K562 (cell line): Measurements from ENCODE around the gene LONP1. TPM values are rescaled to one million over a fixed set of nuclear protein-coding genes. Genes with fewer than 3 reads are reported as not detected.

Experiments
- MEF2D ChIP-seq: conservative IDR thresholded peaks from 2 replicates; pipeline ENCODE4 v1.6.1; 2016; ENCODE audit warnings: low read depth, missing genetic modification characterization, missing compliant biosample characterization
- NEUROD1 ChIP-seq: fragments of 150-350 bp; IDR thresholded peaks from 2 replicates; pipeline ENCODE4 v1.6.1; 2014; ENCODE audit warnings: borderline replicate concordance, low read length, low read depth; ENCODE audit not compliant: partially characterized antibody
- NFIC ChIP-seq: fragments of 450-650 bp; IDR thresholded peaks from 2 replicates; pipeline ENCODE4 v1.6.1; 2017; ENCODE audit warnings: mild to moderate bottlenecking, inconsistent platforms
- OTX1 ChIP-seq: fragments of 450-650 bp; formaldehyde crosslinking; IDR thresholded peaks from 2 replicates; pipeline ENCODE4 v1.4.0; 2022; ENCODE audit warnings: mild to moderate bottlenecking
- PTRF ChIP-seq: fragments of 450-650 bp; IDR thresholded peaks from 2 replicates; pipeline ENCODE4 v1.6.1; 2016; ENCODE audit warnings: mild to moderate bottlenecking, missing genetic modification characterization, missing compliant biosample characterization
- TAF9B ChIP-seq: fragments of 450-650 bp; IDR thresholded peaks from 2 replicates; pipeline ENCODE4 v1.6.1; 2018; ENCODE audit warnings: mild to moderate bottlenecking; ENCODE audit not compliant: partially characterized antibody
- TAL1 ChIP-seq: fragments of 450-650 bp; IDR thresholded peaks from 2 replicates; pipeline ENCODE4 v1.6.1; 2016; ENCODE audit warnings: mild to moderate bottlenecking
- TSHZ1 ChIP-seq: fragments of 250-450 bp; sonication (Bioruptor Pico); IDR thresholded peaks from 2 replicates; pipeline ENCODE4 v1.4.0; 2020; ENCODE audit warnings: mild to moderate bottlenecking, moderate library complexity
- ZNF143 ChIP-seq: sonication (generic); formaldehyde crosslinking; IDR thresholded peaks from 2 replicates; pipeline ENCODE4 v1.9.0; 2022; ENCODE audit warnings: mild to moderate bottlenecking, missing genetic modification reagents
- ZNF583 ChIP-seq: fragments of 250-450 bp; sonication (Bioruptor Pico); IDR thresholded peaks from 2 replicates; pipeline ENCODE4 v1.4.0; 2020
- ZNF609 ChIP-seq: sonication (generic); formaldehyde crosslinking; IDR thresholded peaks from 2 replicates; pipeline ENCODE4 v1.8.1; 2023; ENCODE audit warnings: missing genetic modification reagents, mild to moderate bottlenecking, borderline replicate concordance
- polyA plus RNA-seq, 8 experiments: library from polyadenylated mRNA; depleted of rRNA in 4 of 8; stranded (reverse) in 5 of 8; unstranded in 3 of 8; fragments of >200 nt; fragmentation: Nextera tagmentation in 2 of 8; fragmentation: Illumina TruSeq in 1 of 8; extraction: Ambion mirVana in 2 of 8; extraction: Trizol in 1 of 8; gene quantifications; 2 replicates each; pipeline versions ENCODE4 v1.2.1 to v1.2.3, GENCODE V29; 2011 to 2014; ENCODE audit warnings: inconsistent platforms in 1 of 8, missing spikeins in 1 of 8
- total RNA-seq, 7 experiments: library from RNA; depleted of rRNA in 6 of 7; stranded (reverse); fragments of >200 nt in 6 of 7; fragmentation: Illumina TruSeq in 2 of 7; extraction: Trizol in 2 of 7; gene quantifications; 2 replicates each; pipeline versions ENCODE4 v1.2.1 to v1.2.3, GENCODE V29; 2011 to 2021; ENCODE audit warnings: low replicate concordance in 1 of 7
- TF ChIP-seq, protein P1 (sequence below), 2 experiments: fragments of 450-650 bp; IDR thresholded peaks; 2 replicates each; pipeline ENCODE4 v1.6.1; 2016
- TF ChIP-seq, protein P2 (sequence below): sonication (generic); formaldehyde crosslinking; IDR thresholded peaks from 2 replicates; pipeline ENCODE4 v1.8.1; 2023; ENCODE audit warnings: mild to moderate bottlenecking, missing genetic modification reagents
- TF ChIP-seq, protein P3 (sequence below): sonication (generic); formaldehyde crosslinking; IDR thresholded peaks from 2 replicates; pipeline ENCODE4 v1.9.0; 2022; ENCODE audit warnings: mild to moderate bottlenecking, missing genetic modification reagents

LONP1 gene
- total and polyA plus RNA-seq, 9 of the 15 experiments (the other 6 are each of a cell fraction or from before 2014, with no cell fraction given): 1.1 to 238 (median 84.5) TPM

GRCh38 chr19:5690125-5690954, 29.6 kb downstream of the LONP1 start, which contains the start of gene RPL36 (continued):
- TF ChIP-seq TSHZ1 (CRISPR knock-in tag): no peak
- TF ChIP-seq, protein P1, sequence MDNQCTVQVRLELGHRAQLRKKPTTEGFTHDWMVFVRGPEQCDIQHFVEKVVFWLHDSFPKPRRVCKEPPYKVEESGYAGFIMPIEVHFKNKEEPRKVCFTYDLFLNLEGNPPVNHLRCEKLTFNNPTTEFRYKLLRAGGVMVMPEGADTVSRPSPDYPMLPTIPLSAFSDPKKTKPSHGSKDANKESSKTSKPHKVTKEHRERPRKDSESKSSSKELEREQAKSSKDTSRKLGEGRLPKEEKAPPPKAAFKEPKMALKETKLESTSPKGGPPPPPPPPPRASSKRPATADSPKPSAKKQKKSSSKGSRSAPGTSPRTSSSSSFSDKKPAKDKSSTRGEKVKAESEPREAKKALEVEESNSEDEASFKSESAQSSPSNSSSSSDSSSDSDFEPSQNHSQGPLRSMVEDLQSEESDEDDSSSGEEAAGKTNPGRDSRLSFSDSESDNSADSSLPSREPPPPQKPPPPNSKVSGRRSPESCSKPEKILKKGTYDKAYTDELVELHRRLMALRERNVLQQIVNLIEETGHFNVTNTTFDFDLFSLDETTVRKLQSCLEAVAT (IDR thresholded peaks at IDR 0.05): peak; percentile 49 to 76; a peak in 3 of 4 replicates
- no peak for TF ChIP-seq OTX1 (CRISPR knock-in tag)
- no peak for TF ChIP-seq TAL1
- TF ChIP-seq TAF9B: peak; percentile 99
- TF ChIP-seq, protein P2, sequence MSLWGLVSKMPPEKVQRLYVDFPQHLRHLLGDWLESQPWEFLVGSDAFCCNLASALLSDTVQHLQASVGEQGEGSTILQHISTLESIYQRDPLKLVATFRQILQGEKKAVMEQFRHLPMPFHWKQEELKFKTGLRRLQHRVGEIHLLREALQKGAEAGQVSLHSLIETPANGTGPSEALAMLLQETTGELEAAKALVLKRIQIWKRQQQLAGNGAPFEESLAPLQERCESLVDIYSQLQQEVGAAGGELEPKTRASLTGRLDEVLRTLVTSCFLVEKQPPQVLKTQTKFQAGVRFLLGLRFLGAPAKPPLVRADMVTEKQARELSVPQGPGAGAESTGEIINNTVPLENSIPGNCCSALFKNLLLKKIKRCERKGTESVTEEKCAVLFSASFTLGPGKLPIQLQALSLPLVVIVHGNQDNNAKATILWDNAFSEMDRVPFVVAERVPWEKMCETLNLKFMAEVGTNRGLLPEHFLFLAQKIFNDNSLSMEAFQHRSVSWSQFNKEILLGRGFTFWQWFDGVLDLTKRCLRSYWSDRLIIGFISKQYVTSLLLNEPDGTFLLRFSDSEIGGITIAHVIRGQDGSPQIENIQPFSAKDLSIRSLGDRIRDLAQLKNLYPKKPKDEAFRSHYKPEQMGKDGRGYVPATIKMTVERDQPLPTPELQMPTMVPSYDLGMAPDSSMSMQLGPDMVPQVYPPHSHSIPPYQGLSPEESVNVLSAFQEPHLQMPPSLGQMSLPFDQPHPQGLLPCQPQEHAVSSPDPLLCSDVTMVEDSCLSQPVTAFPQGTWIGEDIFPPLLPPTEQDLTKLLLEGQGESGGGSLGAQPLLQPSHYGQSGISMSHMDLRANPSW (CRISPR knock-in tag): peak; percentile 92; the same call in 1 of the 2 replicates
- TF ChIP-seq ZNF143 (CRISPR knock-in tag): peak; percentile 76
- TF ChIP-seq MEF2D (tag): no peak
- TF ChIP-seq PTRF (tag): no peak
- peak; percentile 66 for TF ChIP-seq NFIC
- TF ChIP-seq ZNF609 (CRISPR knock-in tag): peak; percentile 82; the same call in 1 of the 2 replicates
- peak; percentile 59; the same call in 1 of the 2 replicates for TF ChIP-seq ZNF583
- TF ChIP-seq, protein P3, sequence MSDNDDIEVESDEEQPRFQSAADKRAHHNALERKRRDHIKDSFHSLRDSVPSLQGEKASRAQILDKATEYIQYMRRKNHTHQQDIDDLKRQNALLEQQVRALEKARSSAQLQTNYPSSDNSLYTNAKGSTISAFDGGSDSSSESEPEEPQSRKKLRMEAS (CRISPR knock-in tag): peak; percentile 93
- peak; percentile 23 for TF ChIP-seq NEUROD1
